ENCODE data around the gene C9. TPM values are rescaled to one million over a fixed set of nuclear protein-coding genes. Genes with fewer than 3 reads are reported as not detected.

The C9 gene
- total RNA-seq, 1 donor from 2014 or later: not detected

GRCh38 chr5:39360471-39361111 is 3.7 kb downstream of the C9 start:
- Mint-ChIP-seq H3K4me3 (ENCODE audit: low read depth) (no peak overlapping the region), H3K36me3 (ENCODE audit: insufficient read depth) (no peaks in the 10 kb centered on the region)

GRCh38 chr5:39356263-39356662 is 8.0 kb downstream of the C9 start:
- no peak overlapping the region for H3K4me3 Mint-ChIP-seq (ENCODE audit: low read depth)
- no peaks in the 10 kb centered on the region for H3K4me1 Mint-ChIP-seq (ENCODE audit: low read depth)
- H3K27me3 Mint-ChIP-seq: no peaks in the 10 kb centered on the region
- DNase-seq (ENCODE audit: low spot score, unreplicated experiment): no peak
- peaks cover 12% of the 10 kb centered on the region for H3K9me3 Mint-ChIP-seq (ENCODE audit: low read depth)
- no peak overlapping the region for H3K27ac Mint-ChIP-seq
- no peak for TF ChIP-seq CTCF (IDR thresholded peaks at IDR 0.05; ENCODE audit: unreplicated experiment)
- no peaks in the 10 kb centered on the region for H3K36me3 Mint-ChIP-seq (ENCODE audit: insufficient read depth)

More at GRCh38 chr5:39360471-39361111, 3.7 kb downstream of the C9 start:
- no peak for DNase-seq (ENCODE audit: low spot score, unreplicated experiment)
- TF ChIP-seq CTCF (IDR thresholded peaks at IDR 0.05; ENCODE audit: unreplicated experiment): no peak
- Mint-ChIP-seq H3K9me3 (ENCODE audit: low read depth) (peaks cover 6% of the 10 kb centered on the region), H3K4me1 (ENCODE audit: low read depth) (peaks cover 2% of the 10 kb centered on the region), H3K27ac (no peak overlapping the region), H3K27me3 (no peaks in the 10 kb centered on the region)

- Mint-ChIP-seq H3K27ac (no peak overlapping the region), H3K36me3 (ENCODE audit: insufficient read depth) (no peaks in the 10 kb centered on the region), H3K9me3 (ENCODE audit: low read depth) (peaks cover 12% of the 10 kb centered on the region), H3K27me3 (no peaks in the 10 kb centered on the region), H3K4me3 (ENCODE audit: low read depth) (no peak overlapping the region), H3K4me1 (ENCODE audit: low read depth) (no peaks in the 10 kb centered on the region)
- no peak for TF ChIP-seq CTCF (IDR thresholded peaks at IDR 0.05; ENCODE audit: unreplicated experiment)
- no peak for DNase-seq (ENCODE audit: low spot score, unreplicated experiment)
These were observed 9.0 kb downstream of the C9 start for GRCh38 chr5:39355324-39355723.

GRCh38 chr5:39353717-39354399 is 10.4 kb downstream of the C9 start:
- Mint-ChIP-seq H3K4me1 (ENCODE audit: low read depth) (no peaks in the 10 kb centered on the region), H3K4me3 (ENCODE audit: low read depth) (no peak overlapping the region), H3K36me3 (ENCODE audit: insufficient read depth) (no peaks in the 10 kb centered on the region), H3K9me3 (ENCODE audit: low read depth) (peaks cover 17% of the 10 kb centered on the region), H3K27ac (no peak overlapping the region), H3K27me3 (no peaks in the 10 kb centered on the region)
- DNase-seq (ENCODE audit: low spot score, unreplicated experiment): no peak
- TF ChIP-seq CTCF (IDR thresholded peaks at IDR 0.05; ENCODE audit: unreplicated experiment): no peak

- Mint-ChIP-seq H3K9me3 (ENCODE audit: low read depth) (peaks cover 11% of the 10 kb centered on the region), H3K27me3 (no peaks in the 10 kb centered on the region), H3K27ac (no peak overlapping the region), H3K36me3 (ENCODE audit: insufficient read depth) (no peaks in the 10 kb centered on the region), H3K4me1 (ENCODE audit: low read depth) (no peaks in the 10 kb centered on the region), H3K4me3 (ENCODE audit: low read depth) (no peak overlapping the region)
- no peak for DNase-seq (ENCODE audit: low spot score, unreplicated experiment)
- no peak for TF ChIP-seq CTCF (IDR thresholded peaks at IDR 0.05; ENCODE audit: unreplicated experiment)
These were observed 11.3 kb downstream of the C9 start for GRCh38 chr5:39352951-39353350.

Measured in progenitor cell of endocrine pancreas (in vitro differentiated cells).